T-cell (primary cell): Measurements from ENCODE around the gene MRPL44. TPM values are rescaled to one million over a fixed set of nuclear protein-coding genes. Genes with fewer than 3 reads are reported as not detected.
"Not testable (repeated sequence)": the region's sequence is repeated elsewhere in the genome, so short reads cannot be mapped to it uniquely, and the experiment has no call there.

ENCODE experiments used
- ATAC-seq, 4 experiments: fragments of 200-7000 bp in 3 of 4; fragments of 150-1000 bp in 1 of 4; cut with Tn5 transposase; replicated peaks in 1 of 4; 1 replicate in 3 of 4; 2 replicates in 1 of 4; pipeline ENCODE4 v1.10.0; 2021; ENCODE audit warnings: moderate library complexity in 3 of 4, mild to moderate bottlenecking in 2 of 4, moderate number of reproducible peaks in 1 of 4
- CTCF ChIA-PET, 2 donors: fragments of 300-600 bp; sonication (Branson Sonifier 250); formaldehyde crosslinking; loops; one replicate each; lab custom pipeline; 2022; ENCODE audit warnings: antibody characterized with exemption in 2 of 2; lab: Charles Lee
- POLR2A ChIA-PET, 2 donors: fragments of 300-600 bp; sonication (Branson Sonifier 250); formaldehyde crosslinking; loops; one replicate each; lab custom pipeline; 2022; ENCODE audit warnings: antibody characterized with exemption in 2 of 2; lab: Charles Lee
- DNase-seq, 35 experiments: peaks; one replicate each; pipeline versions ENCODE4 v3.0.0 to v3.0.0-alpha.2; 2013 to 2023
- H3K27ac ChIP-seq: one replicate; pipeline ENCODE4 v1.5.1; 2013; ENCODE audit warnings: low read length
- H3K27me3 ChIP-seq, 2 experiments: replicated peaks in 1 of 2; 1 replicate in 1 of 2; 2 replicates in 1 of 2; pipeline versions ENCODE4 v1.6.1 to v1.7.0; 2013; ENCODE audit warnings: low read length in 1 of 2, mixed read lengths in 1 of 2; ENCODE audit not compliant: control insufficient read depth in 2 of 2, insufficient read depth in 2 of 2; ENCODE audit errors: extremely low read depth in 1 of 2
- H3K36me3 ChIP-seq, 2 donors: 1 replicate in 1 of 2; 2 replicates in 1 of 2; pipeline versions ENCODE4 v1.6.1 to v1.7.0; 2013; ENCODE audit warnings: low read length in 1 of 2; ENCODE audit not compliant: control insufficient read depth in 2 of 2, insufficient read depth in 1 of 2; ENCODE audit errors: extremely low read depth in 1 of 2
- H3K4me1 ChIP-seq, 2 experiments: 1 replicate in 1 of 2; 2 replicates in 1 of 2; pipeline versions ENCODE4 v1.6.1 to v1.7.0; 2013; ENCODE audit warnings: low read length in 2 of 2, mixed read lengths in 1 of 2; ENCODE audit not compliant: insufficient read depth in 2 of 2, control insufficient read depth in 1 of 2; ENCODE audit errors: extremely low read depth in 1 of 2
- H3K4me3 ChIP-seq, 2 donors: 1 replicate in 1 of 2; 2 replicates in 1 of 2; pipeline versions ENCODE4 v1.5.1 to v1.7.0; 2013; ENCODE audit warnings: mild to moderate bottlenecking in 2 of 2, low read length in 1 of 2, moderate library complexity in 1 of 2; ENCODE audit not compliant: control insufficient read depth in 1 of 2; ENCODE audit errors: extremely low read depth in 1 of 2
- H3K9me3 ChIP-seq: 2 replicates; pipeline ENCODE4 v1.7.0; 2013
- H3K27ac Mint-ChIP-seq, 2 donors: one replicate each; pipeline ENCODE4 v1.8.0; 2020 to 2021; ENCODE audit warnings: mild to moderate bottlenecking in 2 of 2, mixed read lengths in 2 of 2
- H3K27me3 Mint-ChIP-seq, 2 donors: one replicate each; pipeline ENCODE4 v1.8.0; 2021 to 2022; ENCODE audit warnings: mixed read lengths in 2 of 2
- H3K36me3 Mint-ChIP-seq: one replicate; pipeline ENCODE4 v1.8.0; 2021; ENCODE audit warnings: mixed read lengths
- H3K4me1 Mint-ChIP-seq, 3 donors: one replicate each; pipeline ENCODE4 v1.8.0; 2020 to 2022; ENCODE audit warnings: mixed read lengths in 3 of 3, mild to moderate bottlenecking in 1 of 3
- H3K4me3 Mint-ChIP-seq, 3 donors: one replicate each; pipeline ENCODE4 v1.8.0; 2020 to 2022; ENCODE audit warnings: mild to moderate bottlenecking in 3 of 3, mixed read lengths in 3 of 3, moderate library complexity in 3 of 3
- H3K9me3 Mint-ChIP-seq, 3 donors: one replicate each; pipeline ENCODE4 v1.8.0; 2020 to 2022; ENCODE audit warnings: mixed read lengths in 3 of 3
- WGBS: methylation state at CpG from one replicate; pipeline ENCODE4 v1.1.5; 2013; ENCODE audit warnings: missing lambda C conversion rate; ENCODE audit not compliant: insufficient coverage; 5-methylcytosine and 5-hydroxymethylcytosine counted together
- total RNA-seq, 35 experiments: library from RNA in 6 of 35; stranded (reverse) in 6 of 35; fragments of 120-200 nt in 1 of 35; gene quantifications; one replicate each; pipeline versions ENCODE4 v1.2.1 to v1.2.4 and lab custom pipeline; 2013 to 2026

Gene MRPL44
- total RNA-seq, 5 donors from 2014 or later (not counting 1 experiment from before 2014, with no cell fraction given), result 22.4 to 25.3 (median 23.8) TPM

- ChIA-PET CTCF (interaction anchor here (0.7 to 1.0 kb wide), 2 partner anchors 12 to 284 kb away, joined by 3 to 5 read pairs; no protein-coding TSS in a partner anchor), POLR2A (interaction anchor here in 1 of 2 donors (0.6 kb wide), 1 partner anchor 270 kb away, joined by 3 read pairs; no protein-coding TSS in a partner anchor)
- Mint-ChIP-seq H3K36me3 (no peaks in the 10 kb centered on the region), H3K27me3 (no peaks in the 10 kb centered on the region), H3K4me1 (no peaks in the 10 kb centered on the region), H3K4me3 (no peak overlapping the region), H3K9me3 (no peaks in the 10 kb centered on the region), H3K27ac (no peak overlapping the region)
- Histone ChIP-seq H3K27me3 (no peaks in the 10 kb centered on the region), H3K9me3 (no peaks in the 10 kb centered on the region), H3K27ac (no peak overlapping the region), H3K4me3 (no peak overlapping the region), H3K36me3 (peaks cover 0 to 4% of the 10 kb centered on the region in 2 donors), H3K4me1 (no peaks in the 10 kb centered on the region)
- DNase-seq (no peak), ATAC-seq (no peak)
- WGBS, result no CpG with 5 or more reads among the region's 2 CpGs
Observed at GRCh38 chr2:223998948-223999347, 41.7 kb downstream of the MRPL44 start.

DNA sequence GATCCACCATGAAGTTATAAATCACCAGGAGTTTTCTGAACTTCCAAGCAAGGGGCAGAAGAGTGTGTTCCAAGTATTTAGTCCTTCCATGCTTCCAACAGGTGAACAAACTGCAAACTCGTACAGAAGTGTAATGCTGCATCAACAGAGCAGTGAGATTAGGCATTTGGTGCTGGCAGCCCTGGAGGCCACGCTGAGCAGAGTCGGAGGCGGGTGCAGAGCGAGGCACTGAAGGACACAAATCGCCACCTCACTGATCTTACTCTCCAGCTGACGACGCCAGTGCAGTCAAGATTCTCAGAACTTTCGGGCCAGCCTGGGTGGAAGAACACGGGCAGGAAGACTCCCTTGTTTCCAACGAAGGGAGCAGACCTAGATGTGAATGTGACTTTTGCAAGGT is 42.6 kb downstream of the MRPL44 start:
- Mint-ChIP-seq H3K4me3 (no peak overlapping the region), H3K36me3 (no peaks in the 10 kb centered on the region), H3K27ac (no peak overlapping the region), H3K4me1 (no peaks in the 10 kb centered on the region), H3K27me3 (no peaks in the 10 kb centered on the region), H3K9me3 (no peaks in the 10 kb centered on the region)
- Histone ChIP-seq H3K27ac (no peak overlapping the region), H3K4me1 (no peaks in the 10 kb centered on the region), H3K9me3 (no peaks in the 10 kb centered on the region), H3K4me3 (no peak overlapping the region), H3K36me3 (peaks cover 0 to 4% of the 10 kb centered on the region in 2 donors), H3K27me3 (peaks cover 0 to 4% of the 10 kb centered on the region in 2 experiments)
- CTCF ChIA-PET, result no interaction called here
- ATAC-seq (no peak), DNase-seq (no peak)
- POLR2A ChIA-PET, result no interaction called here
- WGBS, result 95% methylated on average over 9 of the region's 11 CpGs

GRCh38 chr2:224000662-224001061 is 43.4 kb downstream of the MRPL44 start:
- H3K4me1 ChIP-seq, DNase-seq, H3K27me3 ChIP-seq, H3K4me1 Mint-ChIP-seq, H3K4me3 ChIP-seq, ATAC-seq, H3K27ac Mint-ChIP-seq, H3K36me3 ChIP-seq, H3K9me3 Mint-ChIP-seq, H3K27me3 Mint-ChIP-seq, POLR2A ChIA-PET, H3K4me3 Mint-ChIP-seq, H3K36me3 Mint-ChIP-seq, H3K9me3 ChIP-seq, H3K27ac ChIP-seq: not testable (repeated sequence)
- WGBS, result 89% methylated on average over 1 of the region's 5 CpGs
- CTCF ChIA-PET, result interaction anchor here in 1 of 2 donors (0.7 kb wide), 2 partner anchors 24 to 30 kb away, joined by 3 to 4 read pairs; no protein-coding TSS in a partner anchor

GRCh38 chr2:224004105-224004695 is 46.9 kb downstream of the MRPL44 start:
- H3K36me3 ChIP-seq, result peaks cover 0 to 4% of the 10 kb centered on the region in 2 donors
- no peak overlapping the region for H3K4me3 ChIP-seq
- Mint-ChIP-seq H3K4me1 (no peaks in the 10 kb centered on the region), H3K9me3 (no peaks in the 10 kb centered on the region), H3K36me3 (no peaks in the 10 kb centered on the region), H3K27me3 (peaks cover 0 to 1% of the 10 kb centered on the region in 2 donors), H3K27ac (no peak overlapping the region), H3K4me3 (no peak overlapping the region)
- no peaks in the 10 kb centered on the region for H3K4me1 ChIP-seq
- no peaks in the 10 kb centered on the region for H3K9me3 ChIP-seq
- ChIA-PET CTCF (no interaction called here), POLR2A (no interaction called here)
- H3K27me3 ChIP-seq, result peaks cover 0 to 4% of the 10 kb centered on the region in 2 experiments
- 83% methylated on average over 16 of the region's 16 CpGs for WGBS
- no peak overlapping the region for H3K27ac ChIP-seq
- DNase-seq, result no peak
- no peak for ATAC-seq

DNA sequence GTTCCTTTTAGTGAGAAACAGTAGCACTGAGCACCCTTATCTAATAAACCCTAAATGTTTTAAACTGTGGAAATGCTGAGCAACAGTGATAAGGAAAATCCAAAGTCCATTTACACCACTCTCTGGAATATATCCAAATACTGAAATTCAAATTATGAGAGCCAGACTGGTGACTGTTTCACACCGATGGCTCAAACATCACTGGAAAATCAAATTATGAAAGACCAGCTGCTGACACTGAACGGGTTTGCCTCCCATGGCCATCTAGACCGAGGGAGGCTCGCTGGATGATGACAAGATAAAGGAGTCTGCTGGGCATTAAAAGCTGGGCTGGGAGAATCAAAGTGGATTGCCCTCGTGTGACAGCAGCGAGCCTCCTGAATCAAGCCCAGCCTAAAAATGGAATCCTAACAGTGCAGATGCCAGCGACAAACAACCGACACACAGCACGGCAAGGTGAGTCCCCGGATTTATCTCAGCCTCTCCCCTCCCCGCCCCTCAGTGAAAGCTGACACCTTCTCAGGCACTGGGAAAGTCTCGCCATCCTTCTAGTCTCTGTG is 51.5 kb downstream of the MRPL44 start:
- no peaks in the 10 kb centered on the region for H3K9me3 ChIP-seq
- WGBS, result 85% methylated on average over 4 of the region's 12 CpGs
- no peak overlapping the region for H3K27ac Mint-ChIP-seq
- H3K4me3 Mint-ChIP-seq, result no peak overlapping the region
- H3K27ac ChIP-seq, result no peak overlapping the region
- ATAC-seq, result no peak
- H3K36me3 Mint-ChIP-seq, result no peaks in the 10 kb centered on the region
- H3K27me3 ChIP-seq, result peaks cover 0 to 4% of the 10 kb centered on the region in 2 experiments
- H3K4me1 Mint-ChIP-seq, result peaks cover 0 to 5% (median 2%) of the 10 kb centered on the region in 3 donors
- no peaks in the 10 kb centered on the region for H3K9me3 Mint-ChIP-seq
- ChIA-PET POLR2A (no interaction called here), CTCF (no interaction called here)
- DNase-seq, result no peak
- H3K4me1 ChIP-seq, result no peaks in the 10 kb centered on the region
- no peaks in the 10 kb centered on the region for H3K36me3 ChIP-seq
- peaks cover 0 to 1% of the 10 kb centered on the region in 2 donors for H3K27me3 Mint-ChIP-seq
- no peak overlapping the region for H3K4me3 ChIP-seq

DNA sequence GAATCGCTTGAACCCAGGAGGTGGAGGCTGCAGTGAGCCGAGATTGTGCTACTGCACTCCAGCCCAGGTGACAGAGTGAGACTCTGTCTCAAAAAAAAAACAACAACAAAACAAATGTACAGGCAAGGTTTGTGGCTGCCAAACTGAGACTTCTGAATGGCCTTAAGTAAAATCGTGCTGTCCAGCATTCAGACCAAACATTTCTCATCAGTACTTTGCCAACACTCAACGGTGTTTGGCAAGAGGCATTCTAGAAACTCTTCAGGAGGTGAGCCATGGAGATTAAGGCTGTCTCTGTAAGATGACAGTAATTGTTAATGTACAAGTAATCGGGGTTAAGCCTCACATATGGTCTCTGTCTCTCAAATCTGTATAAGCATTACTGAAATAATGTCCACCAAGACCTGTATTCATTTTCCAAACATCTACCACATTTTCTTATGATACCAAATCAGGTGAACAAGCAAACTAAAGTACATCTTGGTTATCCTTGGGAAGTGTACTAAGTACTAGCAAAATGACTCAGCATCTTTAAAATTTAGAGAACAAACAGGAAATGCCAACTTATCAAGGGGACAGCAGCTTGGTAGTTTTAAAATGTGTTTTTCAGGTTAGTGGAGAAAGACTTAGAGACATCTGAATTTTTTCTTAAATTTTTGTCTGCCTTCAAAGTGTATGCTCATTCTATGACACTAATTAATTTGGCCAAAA is 52.5 kb downstream of the MRPL44 start:
- Mint-ChIP-seq H3K4me1 (peaks cover 0 to 9% (median 2%) of the 10 kb centered on the region in 3 donors), H3K4me3 (no peak overlapping the region), H3K27ac (no peak overlapping the region), H3K36me3 (no peaks in the 10 kb centered on the region), H3K27me3 (peaks cover 0 to 1% of the 10 kb centered on the region in 2 donors), H3K9me3 (no peaks in the 10 kb centered on the region)
- no peak for ATAC-seq
- Histone ChIP-seq H3K4me1 (peaks cover 0 to under 1% of the 10 kb centered on the region in 2 experiments), H3K4me3 (no peak overlapping the region), H3K9me3 (no peaks in the 10 kb centered on the region), H3K27me3 (no peaks in the 10 kb centered on the region), H3K27ac (no peak overlapping the region), H3K36me3 (no peaks in the 10 kb centered on the region)
- DNase-seq, result no peak
- WGBS, result 100% methylated on average over 1 of the region's 5 CpGs
- CTCF ChIA-PET, result interaction anchor here in 1 of 2 donors (0.6 kb wide), 1 partner anchor 16 kb away, joined by 3 read pairs; no protein-coding TSS in a partner anchor
- POLR2A ChIA-PET, result no interaction called here
